Loucy (cell line): ENCODE data around the gene STK40.

Experiments used
- H2AFZ ChIP-seq: fragments of 200-600 bp; sonication (generic); 2 replicates; pipeline ENCODE4 v1.6.0; 2016; ENCODE audit warnings: antibody characterized with exemption, mild to moderate bottlenecking, low read length, moderate library complexity
- H3F3A ChIP-seq: fragments of 200-600 bp; 2 replicates; pipeline ENCODE4 v1.6.0; 2016; ENCODE audit warnings: antibody characterized with exemption, low read depth, mild to moderate bottlenecking
- H3K27me3 ChIP-seq: fragments of 200-600 bp; sonication (generic); 2 replicates; pipeline ENCODE4 v1.6.1; 2014; ENCODE audit warnings: low read length, mild to moderate bottlenecking; ENCODE audit not compliant: insufficient read depth, poor library complexity, severe bottlenecking
- H3K36me3 ChIP-seq: fragments of 200-600 bp; sonication (generic); 2 replicates; pipeline ENCODE4 v1.6.1; 2016; ENCODE audit warnings: low read length; ENCODE audit not compliant: insufficient read depth
- H3K4me1 ChIP-seq: fragments of 200-600 bp; sonication (generic); 2 replicates; pipeline ENCODE4 v1.5.1; 2014; ENCODE audit warnings: low read length, mild to moderate bottlenecking; ENCODE audit not compliant: insufficient read depth, poor library complexity, severe bottlenecking
- H3K4me2 ChIP-seq: fragments of 200-600 bp; sonication (generic); 2 replicates; pipeline ENCODE4 v1.6.0; 2014; ENCODE audit warnings: antibody characterized with exemption, low read length, low read depth, mild to moderate bottlenecking; ENCODE audit not compliant: poor library complexity, severe bottlenecking
- H3K4me3 ChIP-seq: fragments of 200-600 bp; sonication (generic); 2 replicates; pipeline ENCODE4 v1.5.1; 2014; ENCODE audit warnings: low read length, mild to moderate bottlenecking, mixed read lengths; ENCODE audit not compliant: poor library complexity, severe bottlenecking
- H3K79me2 ChIP-seq: fragments of 200-600 bp; sonication (generic); 2 replicates; pipeline ENCODE4 v1.6.1; 2014; ENCODE audit warnings: low read length; ENCODE audit not compliant: insufficient read depth
- H3K9ac ChIP-seq: fragments of 200-600 bp; sonication (generic); 2 replicates; pipeline ENCODE4 v1.6.0; 2014; ENCODE audit warnings: mild to moderate bottlenecking, low read depth, low read length, moderate library complexity; ENCODE audit not compliant: poor library complexity, severe bottlenecking
- H3K9me2 ChIP-seq: fragments of 200-600 bp; sonication (generic); replicated peaks from 2 replicates; pipeline ENCODE4 v1.6.1; 2016; ENCODE audit warnings: low read depth, low read length, mixed read lengths
- H3K9me3 ChIP-seq: fragments of 200-600 bp; sonication (generic); 2 replicates; pipeline ENCODE4 v1.6.1; 2014; ENCODE audit warnings: mild to moderate bottlenecking, antibody characterized with exemption, low read length, low read depth; ENCODE audit not compliant: insufficient read depth
- H4K20me1 ChIP-seq: fragments of 200-600 bp; sonication (generic); 2 replicates; pipeline ENCODE4 v1.6.0; 2014; ENCODE audit warnings: antibody characterized with exemption, low read length, mild to moderate bottlenecking; ENCODE audit not compliant: insufficient read depth, poor library complexity, severe bottlenecking
- EZH2phosphoT487 ChIP-seq: fragments of 200-600 bp; IDR thresholded peaks from 2 replicates; pipeline ENCODE4 v1.6.1; 2018; ENCODE audit warnings: antibody characterized with exemption, mild to moderate bottlenecking, moderate library complexity, borderline replicate concordance
- TF ChIP-seq, protein P1 (sequence below): fragments of 200-600 bp; sonication (generic); conservative IDR thresholded peaks from 2 replicates; pipeline ENCODE4 v1.5.1; 2014; ENCODE audit warnings: mild to moderate bottlenecking, antibody characterized with exemption, low read length

The STK40 gene

DNA sequence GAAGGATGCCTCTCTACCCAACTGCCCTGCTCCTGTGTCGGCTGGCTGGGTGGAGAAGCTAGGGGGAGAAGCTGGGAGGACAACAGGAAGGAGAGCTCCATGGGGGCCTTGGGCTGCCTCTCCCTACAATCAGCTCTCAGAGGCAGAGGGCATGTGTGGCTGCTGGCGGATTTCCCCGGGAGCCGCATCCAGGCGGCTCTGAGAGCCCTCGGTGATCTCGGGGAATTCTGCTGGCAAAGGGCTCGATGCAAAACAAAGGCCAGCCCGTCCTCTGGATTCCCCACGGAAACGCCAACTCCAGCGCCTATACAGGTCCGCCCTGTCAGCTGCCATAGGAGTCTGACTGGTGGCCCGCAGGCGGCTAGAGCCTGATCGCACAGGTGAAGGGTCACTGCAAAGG lies 35.9 kb downstream of the STK40 start:
- Histone ChIP-seq H3K4me3 (no peak overlapping the region), H4K20me1 (no peaks in the 10 kb centered on the region), H2AFZ (no peak overlapping the region), H3K9ac (no peak overlapping the region), H3F3A (no peaks in the 10 kb centered on the region), H3K36me3 (peaks cover 50% of the 10 kb centered on the region; the same call in 1 of the 2 replicates), H3K27me3 (no peaks in the 10 kb centered on the region), H3K4me2 (no peak overlapping the region), H3K79me2 (no peaks in the 10 kb centered on the region), H3K4me1 (peaks cover 9% of the 10 kb centered on the region), H3K9me3 (no peaks in the 10 kb centered on the region), H3K9me2 (no peaks in the 10 kb centered on the region)
- TF ChIP-seq, protein P1, sequence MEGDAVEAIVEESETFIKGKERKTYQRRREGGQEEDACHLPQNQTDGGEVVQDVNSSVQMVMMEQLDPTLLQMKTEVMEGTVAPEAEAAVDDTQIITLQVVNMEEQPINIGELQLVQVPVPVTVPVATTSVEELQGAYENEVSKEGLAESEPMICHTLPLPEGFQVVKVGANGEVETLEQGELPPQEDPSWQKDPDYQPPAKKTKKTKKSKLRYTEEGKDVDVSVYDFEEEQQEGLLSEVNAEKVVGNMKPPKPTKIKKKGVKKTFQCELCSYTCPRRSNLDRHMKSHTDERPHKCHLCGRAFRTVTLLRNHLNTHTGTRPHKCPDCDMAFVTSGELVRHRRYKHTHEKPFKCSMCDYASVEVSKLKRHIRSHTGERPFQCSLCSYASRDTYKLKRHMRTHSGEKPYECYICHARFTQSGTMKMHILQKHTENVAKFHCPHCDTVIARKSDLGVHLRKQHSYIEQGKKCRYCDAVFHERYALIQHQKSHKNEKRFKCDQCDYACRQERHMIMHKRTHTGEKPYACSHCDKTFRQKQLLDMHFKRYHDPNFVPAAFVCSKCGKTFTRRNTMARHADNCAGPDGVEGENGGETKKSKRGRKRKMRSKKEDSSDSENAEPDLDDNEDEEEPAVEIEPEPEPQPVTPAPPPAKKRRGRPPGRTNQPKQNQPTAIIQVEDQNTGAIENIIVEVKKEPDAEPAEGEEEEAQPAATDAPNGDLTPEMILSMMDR, result no peak
- TF ChIP-seq EZH2phosphoT487, result no peak

- no peaks in the 10 kb centered on the region for H3K9me2 ChIP-seq
- no peak overlapping the region for H3K4me3 ChIP-seq
- H3K36me3 ChIP-seq, result peaks cover 46% of the 10 kb centered on the region; the same call in 1 of the 2 replicates
- no peak overlapping the region for H2AFZ ChIP-seq
- H3K9ac ChIP-seq, result no peak overlapping the region
- H4K20me1 ChIP-seq, result no peaks in the 10 kb centered on the region
- H3F3A ChIP-seq, result no peaks in the 10 kb centered on the region
- H3K27me3 ChIP-seq, result no peaks in the 10 kb centered on the region
- no peaks in the 10 kb centered on the region for H3K9me3 ChIP-seq
- no peaks in the 10 kb centered on the region for H3K79me2 ChIP-seq
- TF ChIP-seq, protein P1, result no peak
- no peak for TF ChIP-seq EZH2phosphoT487
- H3K4me2 ChIP-seq, result no peak overlapping the region
- H3K4me1 ChIP-seq, result peaks cover 9% of the 10 kb centered on the region
Measured at GRCh38 chr1:36349241-36349671, 36.5 kb downstream of the STK40 start.

DNA sequence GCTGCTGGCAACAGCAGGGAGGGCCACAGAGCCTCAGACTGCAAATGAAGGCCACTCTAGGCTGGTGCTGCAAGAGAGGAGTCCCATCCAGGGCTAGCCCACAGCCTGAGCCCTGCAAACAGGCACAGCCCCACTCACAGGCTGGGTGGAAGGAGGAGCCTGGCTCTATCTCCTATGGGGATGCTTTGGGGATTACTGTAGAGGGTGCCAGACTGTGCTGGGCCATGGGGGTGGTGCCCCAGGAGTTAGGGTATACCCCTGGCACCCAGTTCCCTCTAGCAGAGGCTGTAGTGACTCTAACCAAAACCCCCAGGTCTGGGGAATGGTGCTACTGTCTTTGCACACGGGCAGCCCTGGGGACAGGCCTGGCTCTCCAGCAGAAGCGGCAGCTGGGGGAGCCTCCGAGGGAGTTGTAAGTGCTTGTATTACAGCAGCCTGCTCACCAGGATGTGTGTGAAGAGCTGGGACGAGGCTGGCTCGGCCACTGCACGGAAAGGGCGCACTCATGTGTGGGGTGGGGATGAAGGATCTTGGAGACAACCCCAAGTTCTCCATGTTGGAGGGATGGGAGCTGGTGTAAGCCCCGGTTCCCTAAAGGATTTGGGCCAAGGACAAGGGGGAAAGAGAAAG lies 38.9 kb downstream of the STK40 start:
- no peak for TF ChIP-seq EZH2phosphoT487
- TF ChIP-seq, protein P1, result no peak
- H3K9ac ChIP-seq, result no peak overlapping the region
- no peaks in the 10 kb centered on the region for H3K9me2 ChIP-seq
- no peaks in the 10 kb centered on the region for H4K20me1 ChIP-seq
- H3K4me1 ChIP-seq, result no peaks in the 10 kb centered on the region
- no peaks in the 10 kb centered on the region for H3K27me3 ChIP-seq
- H3K4me3 ChIP-seq, result no peak overlapping the region
- no peaks in the 10 kb centered on the region for H3K9me3 ChIP-seq
- H3K4me2 ChIP-seq, result no peak overlapping the region
- peaks cover 41% of the 10 kb centered on the region; the same call in 1 of the 2 replicates for H3K36me3 ChIP-seq
- H3F3A ChIP-seq, result no peaks in the 10 kb centered on the region
- H3K79me2 ChIP-seq, result no peaks in the 10 kb centered on the region
- H2AFZ ChIP-seq, result no peak overlapping the region
